GM23338 (cell line): ENCODE results near the gene SCYGR1. TPM values are rescaled to one million over a fixed set of nuclear protein-coding genes. Genes with fewer than 3 reads are reported as not detected.

Source experiments
- ATAC-seq: fragments of 200-7000 bp; cut with Tn5 transposase; 3 replicates; pipeline ENCODE4 v1.9.1; 2020
- DNase-seq: peaks from one replicate; pipeline ENCODE4 v3.0.0-alpha.2; 2015; ENCODE audit warnings: low spot score
- H2AFZ ChIP-seq: fragments of 200-600 bp; sonication (generic); 2 replicates; pipeline ENCODE4 v1.8.0; 2016; ENCODE audit warnings: antibody characterized with exemption, mild to moderate bottlenecking, moderate library complexity
- H3F3A ChIP-seq: fragments of 200-600 bp; sonication (generic); replicated peaks from 2 replicates; pipeline ENCODE4 v1.8.0; 2017; ENCODE audit warnings: antibody characterized with exemption, mixed run types, low read depth
- H3K27ac ChIP-seq: fragments of 200-600 bp; sonication (generic); 2 replicates; pipeline ENCODE4 v1.6.1; 2016; ENCODE audit warnings: low read depth
- H3K27me3 ChIP-seq: fragments of 200-600 bp; sonication (generic); 2 replicates; pipeline ENCODE4 v1.8.0; 2016; ENCODE audit warnings: mild to moderate bottlenecking, mixed run types, moderate library complexity; ENCODE audit not compliant: insufficient read depth
- H3K36me3 ChIP-seq: fragments of 200-600 bp; sonication (generic); 2 replicates; pipeline ENCODE4 v1.8.0; 2016; ENCODE audit warnings: mild to moderate bottlenecking; ENCODE audit not compliant: insufficient read depth
- H3K4me1 ChIP-seq: fragments of 200-600 bp; sonication (generic); 2 replicates; pipeline ENCODE4 v1.8.0; 2016; ENCODE audit warnings: mild to moderate bottlenecking, moderate library complexity; ENCODE audit not compliant: insufficient read depth
- H3K4me2 ChIP-seq: fragments of 200-600 bp; sonication (generic); 2 replicates; pipeline ENCODE4 v1.7.1; 2017; ENCODE audit warnings: mixed run types
- H3K4me3 ChIP-seq: fragments of 200-600 bp; sonication (generic); 2 replicates; pipeline ENCODE4 v1.6.1; 2016; ENCODE audit warnings: mixed run types
- H3K79me2 ChIP-seq: fragments of 200-600 bp; sonication (generic); replicated peaks from 2 replicates; pipeline ENCODE4 v1.8.0; 2017; ENCODE audit warnings: mild to moderate bottlenecking; ENCODE audit not compliant: insufficient read depth
- H3K9me2 ChIP-seq: fragments of 200-600 bp; sonication (generic); 2 replicates; pipeline ENCODE4 v1.8.0; 2017; ENCODE audit not compliant: insufficient read depth
- H4K20me1 ChIP-seq: fragments of 200-600 bp; sonication (generic); replicated peaks from 2 replicates; pipeline ENCODE4 v1.8.0; 2017; ENCODE audit warnings: mild to moderate bottlenecking; ENCODE audit not compliant: insufficient read depth
- H3K27ac Mint-ChIP-seq: 2 replicates; pipeline ENCODE4 v1.8.0; 2020; ENCODE audit warnings: inconsistent platforms, mild to moderate bottlenecking, moderate library complexity, mixed read lengths
- H3K27me3 Mint-ChIP-seq: 3 replicates; pipeline ENCODE4 v1.8.0; 2022; ENCODE audit warnings: low read depth, mild to moderate bottlenecking, moderate library complexity, mixed read lengths, inconsistent platforms; ENCODE audit not compliant: insufficient read depth, poor library complexity
- H3K36me3 Mint-ChIP-seq: 3 replicates; pipeline ENCODE4 v1.8.0; 2021; ENCODE audit warnings: low read depth, mild to moderate bottlenecking, inconsistent platforms, moderate library complexity, mixed read lengths
- H3K4me1 Mint-ChIP-seq: 3 replicates; pipeline ENCODE4 v1.8.0; 2020; ENCODE audit warnings: mild to moderate bottlenecking, inconsistent platforms, mixed read lengths
- H3K4me3 Mint-ChIP-seq: 3 replicates; pipeline ENCODE4 v1.8.0; 2021; ENCODE audit warnings: moderate library complexity, mild to moderate bottlenecking, inconsistent platforms, mixed read lengths
- H3K9me3 Mint-ChIP-seq: 3 replicates; pipeline ENCODE4 v1.8.0; 2020; ENCODE audit warnings: moderate library complexity, mild to moderate bottlenecking, inconsistent platforms, mixed read lengths
- CREB1 ChIP-seq: fragments of 250-450 bp; sonication (Bioruptor Pico); IDR thresholded peaks from 2 replicates; pipeline ENCODE4 v1.5.0; 2020; ENCODE audit warnings: low read depth, mild to moderate bottlenecking, moderate library complexity
- EZH2 ChIP-seq: fragments of 200-600 bp; sonication (generic); IDR thresholded peaks from one replicate; pipeline ENCODE4 v1.8.0; 2017; ENCODE audit warnings: antibody characterized with exemption, mild to moderate bottlenecking, low read depth; ENCODE audit not compliant: unreplicated experiment
- NANOG ChIP-seq: IDR thresholded peaks from 2 replicates; pipeline ENCODE4 v1.6.1; 2016; ENCODE audit warnings: antibody characterized with exemption, borderline replicate concordance
- POLR2AphosphoS5 ChIP-seq: IDR thresholded peaks from 2 replicates; pipeline ENCODE4 v1.6.1; 2016; ENCODE audit warnings: antibody characterized with exemption, low read depth
- REST ChIP-seq: IDR thresholded peaks from one replicate; pipeline ENCODE4 v1.6.1; 2018; ENCODE audit warnings: antibody characterized with exemption; ENCODE audit not compliant: unreplicated experiment
- STAT1 ChIP-seq: IDR thresholded peaks from one replicate; pipeline ENCODE4 v1.6.1; 2016; ENCODE audit warnings: antibody characterized with exemption; ENCODE audit not compliant: unreplicated experiment
- ZNF114 ChIP-seq: fragments of 250-450 bp; sonication (Bioruptor Pico); IDR thresholded peaks from 2 replicates; pipeline ENCODE4 v1.5.0; 2020; ENCODE audit warnings: mild to moderate bottlenecking, moderate library complexity
- ZNF462 ChIP-seq: fragments of 250-450 bp; sonication (Bioruptor Pico); IDR thresholded peaks from 2 replicates; pipeline ENCODE4 v1.5.0; 2020; ENCODE audit warnings: mild to moderate bottlenecking, moderate library complexity
- polyA plus RNA-seq: library from polyadenylated mRNA; unstranded; fragments of >200 nt; fragmentation: Nextera tagmentation; extraction: Ambion mirVana; gene quantifications from 2 replicates; pipeline ENCODE4 v1.2.1, GENCODE V29; 2016
- total RNA-seq: library from RNA; depleted of rRNA; stranded (reverse); fragments of >200 nt; shearing (Covaris generic); gene quantifications from 2 replicates; pipeline ENCODE4 v1.2.3, GENCODE V29; 2014

SCYGR1 gene
- total and polyA plus RNA-seq, 2 experiments from 2014 or later = not detected

GRCh38 chr2:227386630-227387029, 1.1 kb downstream of the SCYGR1 start:
- H3K79me2 ChIP-seq = no peaks in the 10 kb centered on the region
- H3K4me1 ChIP-seq = no peaks in the 10 kb centered on the region
- Mint-ChIP-seq H3K27ac (no peak overlapping the region), H3K27me3 (peaks cover 4% of the 10 kb centered on the region), H3K9me3 (no peaks in the 10 kb centered on the region), H3K4me1 (no peaks in the 10 kb centered on the region; the same call in 2 of the 3 replicates), H3K36me3 (no peaks in the 10 kb centered on the region), H3K4me3 (no peak overlapping the region)
- H4K20me1 ChIP-seq = no peaks in the 10 kb centered on the region
- no peak overlapping the region for H3K27ac ChIP-seq
- H3K4me2 ChIP-seq = no peak overlapping the region
- 0 out of 2 replicates have a peak, but pooled peaks cover 3% of the 10 kb centered on the region for H3K9me2 ChIP-seq
- H3K4me3 ChIP-seq = no peak overlapping the region
- no peaks in the 10 kb centered on the region for H3K36me3 ChIP-seq
- TF ChIP-seq ZNF114 = no peak
- no peak for TF ChIP-seq POLR2AphosphoS5
- TF ChIP-seq CREB1 = no peak
- no peak for TF ChIP-seq NANOG
- no peak for TF ChIP-seq REST
- no peak for DNase-seq
- no peaks in the 10 kb centered on the region for H3K27me3 ChIP-seq
- H2AFZ ChIP-seq = no peak overlapping the region
- ATAC-seq = no peak
- H3F3A ChIP-seq = no peaks in the 10 kb centered on the region

GRCh38 chr2:227383686-227384085, 4.1 kb downstream of the SCYGR1 start:
- no peaks in the 10 kb centered on the region for H3K27me3 ChIP-seq
- no peak overlapping the region for H3K27ac ChIP-seq
- no peak overlapping the region for H3K4me2 ChIP-seq
- no peak overlapping the region for H3K4me3 Mint-ChIP-seq
- DNase-seq = no peak
- no peaks in the 10 kb centered on the region for H4K20me1 ChIP-seq
- peak overlapping the region; percentile 80; the same call in 1 of the 2 replicates for H2AFZ ChIP-seq
- H3K4me1 ChIP-seq = no peaks in the 10 kb centered on the region
- H3K27ac Mint-ChIP-seq = no peak overlapping the region
- H3K36me3 ChIP-seq = no peaks in the 10 kb centered on the region
- no peak overlapping the region for H3K4me3 ChIP-seq
- H3F3A ChIP-seq = no peaks in the 10 kb centered on the region
- H3K9me2 ChIP-seq = no peaks in the 10 kb centered on the region
- H3K27me3 Mint-ChIP-seq = no peaks in the 10 kb centered on the region
- no peak for ATAC-seq
- H3K9me3 Mint-ChIP-seq = no peaks in the 10 kb centered on the region
- H3K4me1 Mint-ChIP-seq = no peaks in the 10 kb centered on the region; the same call in 2 of the 3 replicates
- H3K36me3 Mint-ChIP-seq = no peaks in the 10 kb centered on the region
- H3K79me2 ChIP-seq = no peaks in the 10 kb centered on the region
- TF ChIP-seq STAT1 (no peak), REST (no peak), CREB1 (no peak), NANOG (no peak), ZNF462 (CRISPR knock-in tag) (no peak), EZH2 (no peak), POLR2AphosphoS5 (no peak), ZNF114 (no peak)
